ENCODE results near the gene C10orf67.

DNA sequence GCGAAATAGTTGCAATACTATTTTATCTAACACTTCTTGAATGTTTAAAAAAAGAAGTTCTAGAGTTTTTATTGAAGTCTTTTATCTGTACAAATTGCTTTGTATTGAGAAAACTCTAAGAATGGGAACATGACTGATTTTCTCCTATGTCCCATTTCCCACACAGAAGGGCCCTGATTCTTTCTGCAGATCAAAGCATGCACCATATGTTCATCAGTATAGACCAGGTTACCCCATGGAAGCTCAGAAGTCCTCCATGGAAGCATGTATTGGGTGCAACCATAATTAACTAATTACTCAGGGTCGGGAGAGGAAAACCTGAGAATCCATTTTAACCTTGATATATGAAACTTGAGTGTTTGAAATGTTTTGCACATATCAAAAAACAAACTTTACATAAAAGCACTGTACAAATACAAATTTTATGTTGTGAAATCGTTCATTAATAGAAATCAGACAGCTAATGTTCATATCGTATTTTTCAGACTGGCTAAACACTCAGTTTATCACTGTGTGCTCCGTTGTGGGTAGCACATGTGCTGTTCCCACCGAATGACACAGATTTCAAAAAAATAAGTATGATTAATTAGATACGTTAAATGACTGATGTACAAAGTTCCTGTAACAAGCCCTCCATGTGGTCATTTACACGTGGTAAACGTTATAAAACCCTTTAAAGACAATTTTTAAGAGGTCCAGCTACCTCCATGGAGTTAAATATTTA is 81.0 kb downstream of the C10orf67 start:
- TF ChIP-seq CTCF (IDR thresholded peaks at IDR 0.05; ENCODE audit: low read depth, low read length) (no peak), EZH2phosphoT487 (IDR thresholded peaks at IDR 0.05; ENCODE audit: low read depth) (no peak)
